Esophagus squamous epithelium (tissue), 4 donors: ENCODE measurements around the gene MINK1.

Source experiments
- CTCF ChIP-seq, 6 experiments: fragments of 450-650 bp in 4 of 6; fragments of 200-600 bp in 2 of 6; sonication (generic) in 2 of 6; IDR thresholded peaks; one replicate each; pipeline ENCODE4 v1.5.1; 2016 to 2019; ENCODE audit warnings: antibody characterized with exemption in 6 of 6, mild to moderate bottlenecking in 4 of 6, moderate library complexity in 4 of 6
- POLR2A ChIP-seq, 4 donors: fragments of 450-650 bp; IDR thresholded peaks; one replicate each; pipeline ENCODE4 v1.6.1; 2017; ENCODE audit warnings: antibody characterized with exemption in 4 of 4, mild to moderate bottlenecking in 4 of 4, moderate library complexity in 3 of 4

- TF ChIP-seq CTCF (IDR thresholded peaks at IDR 0.05) (peak; percentile 68 to 94 (median 84)), POLR2A (IDR thresholded peaks at IDR 0.05) (peak in 3 of 4 donors; percentile 52 to 90 (median 89))
Observed at GRCh38 chr17:4789951-4790704, 43.0 kb upstream of the MINK1 start.
